A549 (cell line): ENCODE data around the gene GNB1. TPM values are rescaled to one million over a fixed set of nuclear protein-coding genes. Genes with fewer than 3 reads are reported as not detected.

Source experiments
- ATAC-seq, 2 experiments: fragments of 200-7000 bp in 1 of 2; fragments of >200 bp in 1 of 2; cut with Nextera tagmentation in 1 of 2; cut with Tn5 transposase in 1 of 2; 3 replicates each; pipeline versions ENCODE4 v1.8.0 to v1.9.1; 2018 to 2020; ENCODE audit warnings: mild to moderate bottlenecking in 1 of 2, moderate library complexity in 1 of 2
- CTCF ChIA-PET: fragments of 300-600 bp; sonication (Branson Sonifier 250); formaldehyde crosslinking; extraction: SDS; loops from one replicate; lab custom pipeline; 2021; ENCODE audit warnings: antibody characterized with exemption, inconsistent platforms; lab: Yijun Ruan, JAX
- POLR2A ChIA-PET: fragments of 350-600 bp; formaldehyde crosslinking; extraction: SDS; loops from one replicate; lab custom pipeline; 2021; ENCODE audit warnings: antibody characterized with exemption, inconsistent platforms; lab: Yijun Ruan, JAX
- DNase-seq, 2 experiments: peaks; one replicate each; pipeline versions ENCODE4 v3.0.0 to v3.0.0-alpha.2; 2011 to 2016; ENCODE audit warnings: low read depth in 1 of 2, low spot score in 1 of 2
- FAIRE-seq: peaks from 2 replicates; lab custom pipeline; 2011; peaks lifted over from hg19 to GRCh38; lab: Jason Lieb, UNC
- H3K27ac ChIP-seq, 2 experiments: fragments of >200 bp; sonication (Bioruptor Twin); formaldehyde crosslinking; 3 replicates each; pipeline ENCODE4 v1.5.1; 2016 to 2017
- H3K4me1 ChIP-seq: fragments of >200 bp; sonication (Bioruptor Twin); formaldehyde crosslinking; 3 replicates; pipeline ENCODE4 v1.6.1; 2016
- H3K4me2 ChIP-seq: fragments of >200 bp; sonication (Bioruptor Twin); formaldehyde crosslinking; 3 replicates; pipeline ENCODE4 v1.6.1; 2016
- H3K4me3 ChIP-seq: fragments of >200 bp; sonication (Bioruptor Twin); formaldehyde crosslinking; 3 replicates; pipeline ENCODE4 v1.5.1; 2016
- H3K9me3 ChIP-seq: fragments of >200 bp; sonication (Bioruptor Twin); formaldehyde crosslinking; 3 replicates; pipeline ENCODE4 v1.6.1; 2016
- CBX2 ChIP-seq: fragments of 200-600 bp; sonication (generic); IDR thresholded peaks from 2 replicates; pipeline ENCODE4 v1.6.1; 2016; ENCODE audit warnings: low read depth, mild to moderate bottlenecking, borderline replicate concordance
- CHD2 ChIP-seq: fragments of 150-350 bp; IDR thresholded peaks from 2 replicates; pipeline ENCODE4 v1.6.1; 2014; ENCODE audit warnings: low read length; ENCODE audit not compliant: partially characterized antibody
- E2F6 ChIP-seq: IDR thresholded peaks from 2 replicates; pipeline ENCODE4 v1.6.1; 2012; ENCODE audit warnings: low read depth, borderline replicate concordance
- EHF ChIP-seq: fragments of 250-450 bp; sonication (Bioruptor Pico); IDR thresholded peaks from 2 replicates; pipeline ENCODE4 v1.5.0; 2020; ENCODE audit warnings: mild to moderate bottlenecking
- ESRRA ChIP-seq: fragments of 150-350 bp; IDR thresholded peaks from 2 replicates; pipeline ENCODE4 v1.6.1; 2014; ENCODE audit warnings: mild to moderate bottlenecking, low read length, borderline replicate concordance
- FOXS1 ChIP-seq: fragments of 250-450 bp; sonication (Bioruptor Pico); IDR thresholded peaks from 2 replicates; pipeline ENCODE4 v1.5.0; 2020; ENCODE audit warnings: mild to moderate bottlenecking, moderate library complexity
- HES2 ChIP-seq: fragments of >200 bp; sonication (Bioruptor Twin); formaldehyde crosslinking; IDR thresholded peaks from 2 replicates; pipeline ENCODE4 v1.6.1; 2016
- HEYL ChIP-seq: fragments of 250-450 bp; sonication (Bioruptor Pico); IDR thresholded peaks from 2 replicates; pipeline ENCODE4 v1.8.0; 2021; ENCODE audit warnings: mild to moderate bottlenecking, moderate library complexity
- HOXA7 ChIP-seq: fragments of 250-450 bp; sonication (Bioruptor Pico); IDR thresholded peaks from 2 replicates; pipeline ENCODE4 v1.5.0; 2020; ENCODE audit warnings: mild to moderate bottlenecking, moderate library complexity
- HOXB13 ChIP-seq: fragments of 250-450 bp; sonication (Bioruptor Pico); IDR thresholded peaks from 2 replicates; pipeline ENCODE4 v1.5.0; 2020; ENCODE audit warnings: low read depth, mild to moderate bottlenecking, moderate library complexity
- JUN ChIP-seq, 2 experiments: fragments of >200 bp; sonication (Bioruptor Twin); formaldehyde crosslinking; IDR thresholded peaks; 2 replicates in 1 of 2; 3 replicates in 1 of 2; pipeline ENCODE4 v1.6.1; 2016 to 2017
- JUNB ChIP-seq: fragments of >200 bp; sonication (Bioruptor Twin); formaldehyde crosslinking; IDR thresholded peaks from 2 replicates; pipeline ENCODE4 v1.6.1; 2016
- KDM1A ChIP-seq: fragments of 200-600 bp; sonication (generic); IDR thresholded peaks from 2 replicates; pipeline ENCODE4 v1.6.1; 2016; ENCODE audit warnings: low read depth, mild to moderate bottlenecking
- KDM5A ChIP-seq: fragments of 200-600 bp; sonication (generic); IDR thresholded peaks from 2 replicates; pipeline ENCODE4 v1.6.1; 2016; ENCODE audit warnings: antibody characterized with exemption, mild to moderate bottlenecking
- MAX ChIP-seq: IDR thresholded peaks from 2 replicates; pipeline ENCODE4 v1.6.1; 2012
- MAZ ChIP-seq: fragments of 150-350 bp; IDR thresholded peaks from 2 replicates; pipeline ENCODE4 v1.6.1; 2014; ENCODE audit warnings: antibody characterized with exemption, low read depth, low read length, borderline replicate concordance
- NFE2L2 ChIP-seq: fragments of 150-350 bp; conservative IDR thresholded peaks from 2 replicates; pipeline ENCODE4 v1.6.1; 2014; ENCODE audit warnings: low read length
- NPAS2 ChIP-seq: fragments of 250-450 bp; sonication (Bioruptor Pico); IDR thresholded peaks from 2 replicates; pipeline ENCODE4 v1.8.0; 2022; ENCODE audit warnings: mild to moderate bottlenecking, moderate library complexity, borderline replicate concordance
- POLR2A ChIP-seq: IDR thresholded peaks from 2 replicates; pipeline ENCODE4 v1.6.1; 2012; ENCODE audit warnings: mild to moderate bottlenecking, low read length
- RARB ChIP-seq: fragments of 250-450 bp; sonication (Bioruptor Pico); IDR thresholded peaks from 2 replicates; pipeline ENCODE4 v1.8.0; 2021; ENCODE audit warnings: mild to moderate bottlenecking, moderate library complexity
- REST ChIP-seq: fragments of 200-600 bp; sonication (generic); IDR thresholded peaks from 2 replicates; pipeline ENCODE4 v1.6.1; 2016; ENCODE audit warnings: antibody characterized with exemption, mild to moderate bottlenecking, moderate library complexity
- RFX5 ChIP-seq: fragments of 450-650 bp; IDR thresholded peaks from 2 replicates; pipeline ENCODE4 v1.7.1; 2014; ENCODE audit warnings: antibody characterized with exemption, mild to moderate bottlenecking, moderate library complexity
- TFCP2L1 ChIP-seq: fragments of 250-450 bp; sonication (Bioruptor Pico); IDR thresholded peaks from 2 replicates; pipeline ENCODE4 v1.5.0; 2021; ENCODE audit warnings: mild to moderate bottlenecking
- TP53 ChIP-seq: fragments of 250-450 bp; sonication (Bioruptor Pico); IDR thresholded peaks from 2 replicates; pipeline ENCODE4 v1.5.0; 2021; ENCODE audit warnings: mild to moderate bottlenecking, moderate library complexity
- USF2 ChIP-seq: fragments of 450-650 bp; IDR thresholded peaks from 2 replicates; pipeline ENCODE4 v1.6.1; 2014; ENCODE audit warnings: antibody characterized with exemption
- ZFP36 ChIP-seq: fragments of 450-650 bp; IDR thresholded peaks from 2 replicates; pipeline ENCODE4 v1.6.1; 2014; ENCODE audit warnings: borderline replicate concordance; ENCODE audit not compliant: partially characterized antibody
- ZSCAN20 ChIP-seq: fragments of 250-450 bp; sonication (Bioruptor Pico); IDR thresholded peaks from 2 replicates; pipeline ENCODE4 v1.8.0; 2022; ENCODE audit warnings: mild to moderate bottlenecking, moderate library complexity
- WGBS: methylation state at CpG from one replicate; pipeline ENCODE4 v1.1.6; 2017; ENCODE audit errors: missing lambda C conversion rate; 5-methylcytosine and 5-hydroxymethylcytosine counted together
- polyA plus RNA-seq, 4 experiments: library from polyadenylated mRNA; depleted of rRNA in 3 of 4; stranded (reverse); fragments of >200 nt; fragmentation: RNase III in 1 of 4; extraction: RNeasy Plus Mini Kit Qiagen cat#74134 plus additional on column Dnase treatment in 1 of 4; gene quantifications; 2 replicates in 3 of 4; 3 replicates in 1 of 4; pipeline ENCODE4 v1.2.3, GENCODE V29; 2011 to 2017

The GNB1 gene
- polyA plus RNA-seq, 2 of the 4 experiments (the other 2 are of a cell fraction): 159 to 270 TPM

- CTCF ChIA-PET: interaction anchor here (1.7 to 1.8 kb wide), 2 partner anchors 90 to 98 kb away, joined by 3 to 4 read pairs; no protein-coding TSS in a partner anchor
- TF ChIP-seq ZFP36 (no peak), HOXA7 (CRISPR knock-in tag) (no peak), KDM1A (no peak), RFX5 (no peak), TP53 (no peak), E2F6 (no peak), HEYL (CRISPR knock-in tag) (no peak), CBX2 (no peak), ESRRA (no peak), TFCP2L1 (no peak), MAX (no peak), FOXS1 (no peak), ZSCAN20 (no peak), HOXB13 (CRISPR knock-in tag) (no peak), JUN (IDR thresholded peaks at IDR 0.05) (no peak), MAZ (no peak)
- TF ChIP-seq, all 56 proteins: peak for 0
- ATAC-seq (no peak), DNase-seq (no peak), FAIRE-seq (no peak)
- Histone ChIP-seq H3K9me3 (no peaks in the 10 kb centered on the region), H3K4me3 (no peak overlapping the region), H3K4me1 (no peaks in the 10 kb centered on the region), H3K27ac (no peak overlapping the region), H3K4me2 (no peak overlapping the region)
- WGBS: 91% methylated on average over 10 of the region's 10 CpGs
- POLR2A ChIA-PET: no interaction called here
Observed at GRCh38 chr1:1808206-1808605, 82.7 kb downstream of the GNB1 start.

- no peak for DNase-seq
- no peak overlapping the region for H3K27ac ChIP-seq
- TF ChIP-seq FOXS1 (no peak), JUNB (no peak), NPAS2 (CRISPR knock-in tag) (no peak), POLR2A (no peak), MAZ (no peak), RARB (CRISPR knock-in tag) (no peak), NFE2L2 (no peak), CHD2 (no peak), KDM5A (no peak), HES2 (no peak), USF2 (no peak), REST (no peak), EHF (CRISPR knock-in tag) (no peak)
- no peak overlapping the region for H3K4me2 ChIP-seq
- no peaks in the 10 kb centered on the region for H3K9me3 ChIP-seq
- H3K4me1 ChIP-seq: no peaks in the 10 kb centered on the region
- WGBS: 98% methylated on average over 2 of the region's 2 CpGs
- FAIRE-seq: no peak
- ATAC-seq: no peak
- H3K4me3 ChIP-seq: no peak overlapping the region
- ChIA-PET POLR2A (no interaction called here), CTCF (interaction anchor here (2.1 kb wide), 1 partner anchor 19 kb away, joined by 7 read pairs; no protein-coding TSS in a partner anchor)
Observed at GRCh38 chr1:1806890-1807289, 84.0 kb downstream of the GNB1 start.
